GM19193 (cell line): ENCODE measurements around the gene AP2B1.

ENCODE experiments used
- POLR2A ChIP-seq: IDR thresholded peaks from 4 replicates; pipeline ENCODE4 v1.6.1; 2011; ENCODE audit not compliant: insufficient read depth, insufficient read length; ENCODE audit errors: extremely low read depth

AP2B1 gene

GRCh38 chr17:35560703-35561102 is 26.4 kb upstream of the AP2B1 start, which contains the start of gene SLFN14:
Gene SLFN14 (minus strand): TSS chr17:35560819. CDS start chr17:35558062, 2,757 bp downstream.
- no peak for TF ChIP-seq POLR2A

- TF ChIP-seq POLR2A, result no peak
Measured at GRCh38 chr17:35566968-35567367, 20.2 kb upstream of the AP2B1 start.

GRCh38 chr17:35568561-35568960 is 18.6 kb upstream of the AP2B1 start:
- TF ChIP-seq POLR2A, result no peak

GRCh38 chr17:35569405-35569804 is 17.7 kb upstream of the AP2B1 start:
- no peak for TF ChIP-seq POLR2A

DNA sequence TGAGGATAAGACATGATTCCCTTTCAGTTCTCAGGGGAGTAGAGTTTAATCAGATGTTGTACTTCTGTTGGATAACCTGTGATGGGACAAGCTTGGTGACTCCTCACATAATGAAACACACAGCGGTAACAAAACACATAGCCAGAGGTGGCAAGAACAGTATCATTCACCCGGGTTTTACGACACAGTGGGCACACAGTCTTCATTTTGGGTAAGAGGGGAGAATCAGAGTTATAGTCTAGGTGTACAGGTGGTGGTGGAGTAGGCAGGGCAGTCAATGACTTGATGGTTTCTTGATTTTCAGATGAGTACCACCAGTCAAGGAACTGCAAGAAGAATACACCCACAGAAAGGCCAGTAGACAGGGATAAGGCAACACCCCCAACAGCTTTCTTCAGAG is 11.4 kb upstream of the AP2B1 start:
- no peak for TF ChIP-seq POLR2A

GRCh38 chr17:35577830-35578196 is 9.3 kb upstream of the AP2B1 start:
- no peak for TF ChIP-seq POLR2A

DNA sequence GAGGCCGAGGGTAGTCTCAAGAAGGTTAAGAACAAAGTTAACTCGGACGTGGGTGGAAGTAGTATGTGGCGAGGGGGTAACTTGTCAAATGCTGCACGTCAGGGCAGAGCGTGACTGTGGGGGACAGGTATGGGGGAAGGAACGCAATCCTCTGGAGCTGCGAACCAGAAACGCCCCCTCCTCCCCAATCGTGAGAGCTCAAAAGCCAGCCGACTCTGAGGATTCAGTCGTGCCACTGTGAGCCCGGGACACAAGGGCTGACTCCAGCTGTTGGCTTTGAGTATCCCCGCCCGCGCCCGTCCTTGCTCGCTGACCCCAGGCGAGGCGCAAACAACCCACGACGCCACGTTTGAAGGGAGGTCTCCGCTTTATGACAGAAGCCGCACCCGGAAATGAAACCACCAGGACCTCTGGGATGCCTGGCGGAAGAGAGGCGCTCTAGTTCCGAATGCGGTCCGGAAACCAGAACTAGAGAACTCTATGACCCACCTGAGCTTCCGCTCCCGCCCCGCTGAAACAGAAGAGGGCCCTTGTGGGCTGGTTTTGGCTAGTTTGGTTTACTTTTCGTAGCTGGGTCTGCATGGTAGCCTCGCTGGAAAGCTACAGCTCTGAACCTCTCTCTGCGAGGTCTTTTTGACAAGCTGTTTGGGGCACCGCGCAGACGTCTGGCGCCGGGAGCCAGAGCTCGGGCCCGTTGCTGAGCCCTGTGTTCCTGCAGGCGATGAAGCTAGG is 8.8 kb upstream of the AP2B1 start, which contains the start of gene PEX12:
Gene PEX12 (minus strand): TSS at position 375 of the 732 bp plus-strand sequence. CDS start 550 bp downstream, outside the sequence.
- peak; percentile 90 for TF ChIP-seq POLR2A

DNA sequence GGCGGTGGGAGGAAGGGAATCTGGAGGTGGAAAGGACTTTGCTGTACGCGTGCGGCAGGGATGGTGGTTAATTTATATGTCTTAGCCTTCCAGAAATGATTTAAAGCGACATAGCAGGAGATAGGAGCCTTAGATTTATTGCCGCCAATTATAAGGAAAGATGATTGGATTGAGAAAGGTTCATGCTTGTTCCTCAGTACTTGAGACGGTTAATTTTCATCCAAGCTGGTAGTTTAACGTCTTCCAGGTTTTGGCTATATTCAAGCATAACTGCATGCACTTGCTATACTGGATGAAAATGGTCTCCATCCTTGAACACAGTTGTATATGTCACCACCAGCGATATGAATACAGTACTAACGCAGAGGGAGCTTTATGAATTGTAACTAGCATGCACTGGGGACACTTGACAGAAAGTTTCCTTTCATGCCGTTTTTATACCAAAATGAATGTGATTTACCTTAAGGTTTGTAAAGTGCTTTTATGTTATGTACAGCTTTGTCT is 8.1 kb upstream of the AP2B1 start:
- TF ChIP-seq POLR2A, result no peak

GRCh38 chr17:35584061-35584460 is 3.1 kb upstream of the AP2B1 start:
- no peak for TF ChIP-seq POLR2A

DNA sequence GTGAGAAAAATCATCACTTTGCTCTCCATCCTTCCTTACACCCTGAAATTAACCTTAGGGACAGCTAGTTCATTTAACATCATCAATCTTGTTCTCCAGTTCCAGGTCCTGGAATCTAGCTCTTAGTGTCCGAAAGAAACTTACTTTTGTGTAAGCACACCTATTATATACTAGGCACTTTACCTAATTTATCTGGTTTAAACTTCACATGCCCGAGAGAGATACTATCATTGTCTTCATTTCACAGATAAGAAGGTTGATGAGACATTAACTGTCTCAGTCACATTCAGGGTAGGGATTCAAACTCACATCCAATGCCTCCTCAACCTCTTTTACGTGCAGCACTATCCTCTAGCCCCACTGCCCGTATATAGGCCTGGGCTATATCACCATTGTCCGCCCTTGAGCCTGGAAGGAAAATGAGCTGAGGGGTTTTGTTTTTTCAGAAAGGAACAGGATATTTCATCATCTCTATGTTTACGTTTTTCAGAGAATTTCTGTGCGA is 501 bp upstream of the AP2B1 start:
- no peak for TF ChIP-seq POLR2A

DNA sequence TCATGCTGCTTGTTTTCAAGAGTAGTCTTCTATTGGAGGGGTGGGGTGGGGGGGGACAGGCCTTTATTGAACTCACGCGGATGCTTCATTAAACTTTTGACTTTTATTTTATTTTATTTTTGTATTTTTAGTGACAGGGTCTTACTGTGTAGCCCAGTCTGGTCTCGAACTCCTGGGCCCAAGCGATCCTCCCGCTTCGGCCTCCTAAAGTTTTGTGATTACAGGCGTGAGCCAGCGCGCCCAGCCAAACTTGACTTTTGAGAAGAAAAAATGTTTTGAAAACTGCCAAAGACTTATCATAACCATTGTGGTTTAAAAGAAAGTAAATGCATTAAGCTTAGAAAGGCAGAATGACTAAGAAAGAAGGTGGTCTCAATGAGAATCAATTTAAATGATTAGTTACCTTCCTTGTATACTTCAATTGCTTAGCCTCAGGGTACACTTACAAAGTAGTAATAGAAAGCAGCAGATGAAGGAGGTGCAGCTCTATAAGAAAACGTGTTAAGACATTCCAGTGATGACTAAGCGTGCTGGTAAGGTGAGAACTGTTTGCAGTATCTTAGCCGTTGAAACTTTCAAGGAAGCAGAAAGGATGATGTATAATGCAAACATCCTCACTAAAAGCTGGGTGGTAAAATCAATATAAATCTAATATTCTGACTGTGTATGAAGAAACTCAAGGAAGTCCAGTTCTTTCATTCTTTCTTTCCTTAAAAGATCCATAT is 1.2 kb downstream of the AP2B1 start:
- no peak for TF ChIP-seq POLR2A

DNA sequence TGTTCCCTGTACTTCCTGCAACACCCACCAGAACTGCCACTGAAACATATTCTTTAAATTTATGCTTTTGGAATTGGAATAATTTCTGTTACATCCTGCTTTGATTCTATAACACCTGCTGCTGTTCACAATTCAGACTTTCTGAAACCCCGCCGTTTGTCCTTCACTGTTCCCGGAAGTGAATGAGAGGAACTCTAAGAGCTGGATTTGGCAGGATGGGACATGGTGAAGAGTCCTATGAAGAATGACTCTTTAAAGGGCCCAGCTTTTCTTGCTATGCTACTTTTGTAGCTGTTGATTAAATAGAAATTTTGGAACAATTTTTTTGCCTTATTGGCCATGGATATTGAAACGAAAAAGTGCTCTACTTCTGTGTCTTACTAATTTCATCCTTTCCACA is 8.9 kb downstream of the AP2B1 start:
- no peak for TF ChIP-seq POLR2A

GRCh38 chr17:35596530-35597233 is 9.6 kb downstream of the AP2B1 start:
- TF ChIP-seq POLR2A, result no peak

DNA sequence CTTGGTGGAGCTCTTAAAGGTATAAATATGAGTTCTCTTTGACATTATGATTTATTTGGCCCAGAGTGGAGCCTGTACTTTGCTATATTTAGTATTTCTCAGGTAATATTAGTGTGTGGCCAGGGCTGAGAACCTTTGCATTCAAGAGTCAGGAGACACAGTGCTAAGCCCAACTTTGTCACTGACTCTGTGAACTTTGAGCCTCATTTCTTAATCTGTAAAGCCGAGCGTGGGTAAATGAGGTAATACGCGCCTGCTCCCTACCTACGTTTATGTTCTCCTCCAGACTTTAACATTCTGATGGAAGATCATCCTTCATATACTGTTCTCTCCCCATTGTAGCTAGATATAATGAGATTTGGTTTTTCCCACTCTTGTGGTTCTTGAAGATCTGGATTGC is 10.5 kb downstream of the AP2B1 start:
- TF ChIP-seq POLR2A, result no peak

- TF ChIP-seq POLR2A, result no peak
Measured at GRCh38 chr17:35603674-35604073, 16.6 kb downstream of the AP2B1 start.
